ENCODE data around the gene TTC21B. TPM values are rescaled to one million over a fixed set of nuclear protein-coding genes. Genes with fewer than 3 reads are reported as not detected.

The TTC21B gene
- total RNA-seq, 2 donors from 2014 or later: 23.7 to 34.1 TPM

- ATAC-seq (ENCODE audit: insufficient number of reproducible peaks, low FRiP score, low read depth): no peak
- H3K27ac ChIP-seq: no peak overlapping the region
- no peak overlapping the region for H3K4me3 ChIP-seq
- no peaks in the 10 kb centered on the region for H3K36me3 ChIP-seq
- H3K27me3 ChIP-seq (replicated peaks; ENCODE audit: insufficient read depth): no peaks in the 10 kb centered on the region
- H3K4me1 ChIP-seq (ENCODE audit: control insufficient read depth in 1 of 2, low read depth in 2 of 2): peaks cover 0 to 12% of the 10 kb centered on the region in 2 donors
- TF ChIP-seq, protein P1, sequence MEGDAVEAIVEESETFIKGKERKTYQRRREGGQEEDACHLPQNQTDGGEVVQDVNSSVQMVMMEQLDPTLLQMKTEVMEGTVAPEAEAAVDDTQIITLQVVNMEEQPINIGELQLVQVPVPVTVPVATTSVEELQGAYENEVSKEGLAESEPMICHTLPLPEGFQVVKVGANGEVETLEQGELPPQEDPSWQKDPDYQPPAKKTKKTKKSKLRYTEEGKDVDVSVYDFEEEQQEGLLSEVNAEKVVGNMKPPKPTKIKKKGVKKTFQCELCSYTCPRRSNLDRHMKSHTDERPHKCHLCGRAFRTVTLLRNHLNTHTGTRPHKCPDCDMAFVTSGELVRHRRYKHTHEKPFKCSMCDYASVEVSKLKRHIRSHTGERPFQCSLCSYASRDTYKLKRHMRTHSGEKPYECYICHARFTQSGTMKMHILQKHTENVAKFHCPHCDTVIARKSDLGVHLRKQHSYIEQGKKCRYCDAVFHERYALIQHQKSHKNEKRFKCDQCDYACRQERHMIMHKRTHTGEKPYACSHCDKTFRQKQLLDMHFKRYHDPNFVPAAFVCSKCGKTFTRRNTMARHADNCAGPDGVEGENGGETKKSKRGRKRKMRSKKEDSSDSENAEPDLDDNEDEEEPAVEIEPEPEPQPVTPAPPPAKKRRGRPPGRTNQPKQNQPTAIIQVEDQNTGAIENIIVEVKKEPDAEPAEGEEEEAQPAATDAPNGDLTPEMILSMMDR (IDR thresholded peaks at IDR 0.05): no peak
- H3K9me3 ChIP-seq: no peaks in the 10 kb centered on the region
- DNase-seq (ENCODE audit: low spot score): no peak
These were observed 116.5 kb downstream of the TTC21B start for GRCh38 chr2:165837122-165837521.

DNA sequence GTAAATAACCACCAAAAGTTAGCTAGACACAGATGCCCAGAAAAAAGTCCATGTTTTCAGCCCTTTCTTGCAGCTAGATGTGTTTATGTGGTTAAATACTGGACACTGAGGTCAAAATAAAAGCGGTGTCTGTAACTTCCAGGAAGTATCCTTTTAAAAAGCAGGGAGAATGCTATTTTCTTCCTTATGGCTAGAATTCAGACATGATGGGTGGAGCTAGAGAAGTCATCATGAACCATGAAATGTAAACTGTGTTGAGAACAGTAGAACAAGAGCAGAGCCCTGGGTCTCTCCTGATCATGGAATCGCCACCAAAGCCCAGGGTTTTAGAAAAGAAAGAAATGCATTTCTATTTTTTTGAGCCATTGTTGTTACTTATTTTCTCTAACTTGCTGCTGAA, 118.2 kb downstream of the TTC21B start:
- Histone ChIP-seq H3K9me3 (no peaks in the 10 kb centered on the region), H3K27me3 (replicated peaks; ENCODE audit: insufficient read depth) (no peaks in the 10 kb centered on the region), H3K4me3 (no peak overlapping the region), H3K36me3 (no peaks in the 10 kb centered on the region), H3K27ac (no peak overlapping the region), H3K4me1 (ENCODE audit: control insufficient read depth in 1 of 2, low read depth in 2 of 2) (peaks cover 0 to 12% of the 10 kb centered on the region in 2 donors)
- ATAC-seq (ENCODE audit: insufficient number of reproducible peaks, low FRiP score, low read depth) (no peak), DNase-seq (ENCODE audit: low spot score) (no peak)
- TF ChIP-seq, protein P1 (IDR thresholded peaks at IDR 0.05): no peak

DNA sequence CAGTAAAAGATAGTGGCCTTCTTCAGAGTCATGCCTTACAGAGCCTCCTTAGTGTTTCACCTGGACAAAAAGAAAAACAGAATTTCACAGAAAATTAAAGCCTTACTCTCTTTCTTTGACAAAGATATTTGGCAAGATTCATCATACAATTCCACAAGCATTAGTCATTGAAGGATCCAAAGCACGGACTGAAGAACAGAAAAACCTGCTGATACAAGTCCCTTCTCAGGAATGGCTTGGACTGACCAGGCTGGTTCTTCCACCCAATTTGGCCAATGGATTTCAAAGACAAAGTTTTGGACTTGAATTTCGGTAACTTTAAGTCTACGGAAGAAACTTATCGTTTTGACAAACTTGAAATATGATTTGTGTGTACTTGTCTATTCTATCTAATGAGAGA, 120.4 kb downstream of the TTC21B start:
- TF ChIP-seq, protein P1 (IDR thresholded peaks at IDR 0.05): no peak
- Histone ChIP-seq H3K4me1 (ENCODE audit: control insufficient read depth in 1 of 2, low read depth in 2 of 2) (peaks cover 0 to 12% of the 10 kb centered on the region in 2 donors), H3K36me3 (no peaks in the 10 kb centered on the region), H3K27ac (no peak overlapping the region), H3K27me3 (replicated peaks; ENCODE audit: insufficient read depth) (no peaks in the 10 kb centered on the region), H3K4me3 (no peak overlapping the region), H3K9me3 (no peaks in the 10 kb centered on the region)
- DNase-seq (ENCODE audit: low spot score) (no peak), ATAC-seq (ENCODE audit: insufficient number of reproducible peaks, low FRiP score, low read depth) (no peak)

- Histone ChIP-seq H3K27me3 (replicated peaks; ENCODE audit: insufficient read depth) (no peaks in the 10 kb centered on the region), H3K9me3 (no peaks in the 10 kb centered on the region), H3K4me1 (ENCODE audit: control insufficient read depth in 1 of 2, low read depth in 2 of 2) (no peaks in the 10 kb centered on the region), H3K4me3 (no peak overlapping the region), H3K27ac (no peak overlapping the region), H3K36me3 (no peaks in the 10 kb centered on the region)
- ATAC-seq (ENCODE audit: insufficient number of reproducible peaks, low FRiP score, low read depth): no peak
- DNase-seq (ENCODE audit: low spot score): no peak
- TF ChIP-seq, protein P1 (IDR thresholded peaks at IDR 0.05): no peak
These were observed 125.7 kb downstream of the TTC21B start for GRCh38 chr2:165827921-165828276.

DNA sequence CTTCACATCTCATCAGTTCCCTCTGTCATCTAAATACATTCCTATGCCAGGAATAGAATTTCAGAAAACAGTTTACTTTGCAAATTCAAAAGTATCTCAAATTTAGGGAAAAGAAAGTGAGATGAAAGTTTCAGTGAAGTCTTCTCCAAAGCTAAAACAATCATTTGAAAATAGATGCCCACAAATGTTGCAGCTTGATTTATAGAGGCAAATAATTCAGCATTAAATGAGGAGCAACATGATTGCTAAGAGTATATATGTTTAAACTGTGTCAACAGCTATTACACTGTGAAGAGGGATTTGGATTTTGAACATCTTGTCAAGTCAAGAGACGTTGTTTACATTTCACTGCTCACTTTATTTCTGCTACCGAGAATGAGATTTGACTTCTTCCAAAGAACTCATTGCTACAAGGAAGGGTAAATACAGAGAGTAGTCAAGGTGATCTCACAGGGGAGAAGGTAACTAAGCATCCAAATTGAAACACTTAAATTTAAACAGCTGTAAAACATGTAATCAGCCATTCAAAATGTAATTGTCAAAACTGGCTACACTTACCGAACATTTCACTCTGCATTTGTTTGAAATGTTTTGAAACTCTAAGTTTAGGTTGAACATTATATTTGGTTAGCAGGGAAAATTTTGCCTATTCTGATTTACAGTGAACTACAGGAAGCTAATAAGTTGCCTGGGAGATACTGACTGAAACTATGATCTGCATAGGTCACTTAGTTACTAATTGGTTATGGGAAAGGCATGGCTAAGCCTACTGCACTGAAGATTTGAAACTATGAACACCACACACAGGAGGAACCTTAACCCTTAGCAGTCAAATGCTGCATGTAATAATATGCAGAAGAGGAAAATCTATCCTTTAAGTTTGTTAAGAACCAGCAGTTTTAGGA, 126.3 kb downstream of the TTC21B start:
- ATAC-seq (ENCODE audit: insufficient number of reproducible peaks, low FRiP score, low read depth) (no peak), DNase-seq (ENCODE audit: low spot score) (no peak)
- Histone ChIP-seq H3K9me3 (no peaks in the 10 kb centered on the region), H3K4me1 (ENCODE audit: control insufficient read depth in 1 of 2, low read depth in 2 of 2) (no peaks in the 10 kb centered on the region), H3K36me3 (no peaks in the 10 kb centered on the region), H3K27ac (no peak overlapping the region), H3K4me3 (no peak overlapping the region), H3K27me3 (replicated peaks; ENCODE audit: insufficient read depth) (no peaks in the 10 kb centered on the region)
- TF ChIP-seq, protein P1 (IDR thresholded peaks at IDR 0.05): no peak

Measured in thoracic aorta (tissue), 2 donors.